ENCODE data around the gene ARHGEF18. TPM values are rescaled to one million over a fixed set of nuclear protein-coding genes. Genes with fewer than 3 reads are reported as not detected.

ARHGEF18 gene
- total and polyA plus RNA-seq, 2 of the 13 experiments (the other 11 are each of a cell fraction or from before 2014, with no cell fraction given), result 4.2 to 17.5 TPM

DNA sequence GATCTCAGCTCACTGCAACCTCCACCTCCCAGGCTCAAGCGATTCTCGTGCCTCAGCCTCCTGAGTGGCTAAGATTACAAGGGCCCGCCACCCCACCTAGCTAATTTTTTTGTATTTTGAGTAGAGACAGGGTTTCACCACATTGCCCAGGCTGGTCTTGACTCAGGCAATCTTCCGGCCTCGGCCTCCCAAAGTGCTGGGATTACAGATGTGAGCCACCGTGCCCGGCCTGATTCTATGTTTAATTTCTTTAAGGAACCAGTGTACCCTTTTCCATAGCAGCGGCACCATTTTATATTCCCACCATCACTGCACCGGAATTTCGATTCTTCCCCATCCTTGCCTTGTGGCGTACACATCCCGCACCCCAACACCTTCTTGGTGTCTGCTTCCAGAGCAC is 36.8 kb upstream of the ARHGEF18 start:
- intact Hi-C loops (cut with micrococcal nuclease; ENCODE audit: unreplicated experiment), result no loop called here
- ATAC-seq (no peak), DNase-seq (ENCODE audit: low spot score) (no peak), FAIRE-seq (no peak)
- Histone ChIP-seq H3K27ac (ENCODE audit: extremely low read length, insufficient read depth, low read length) (no peak overlapping the region), H4K20me1 (ENCODE audit: insufficient read depth, low read length) (no peaks in the 10 kb centered on the region), H3K27me3 (ENCODE audit: control insufficient read depth in 1 of 2, insufficient read depth in 2 of 2, low read length in 2 of 2) (no peaks in the 10 kb centered on the region; a peak in 1 of 5 replicates), H2AFZ (ENCODE audit: low read length) (no peak overlapping the region), H3K79me2 (ENCODE audit: insufficient read depth, low read length) (no peaks in the 10 kb centered on the region), H3K36me3 (replicated peaks in 1 of 2; ENCODE audit: control insufficient read depth in 1 of 2, insufficient read depth in 2 of 2, low read length in 2 of 2) (no peaks in the 10 kb centered on the region), H3K9me3 (ENCODE audit: low read length) (no peaks in the 10 kb centered on the region), H3K4me2 (ENCODE audit: low read depth, low read length) (no peak overlapping the region), H3K4me3 (replicated peaks in 1 of 3; ENCODE audit: insufficient read depth in 1 of 3, low read depth in 2 of 3, low read length in 3 of 3) (no peak overlapping the region), H3K9ac (ENCODE audit: insufficient read depth, low read depth, low read length) (no peak overlapping the region), H3K4me1 (ENCODE audit: insufficient read depth, low read length) (no peaks in the 10 kb centered on the region)
- in situ Hi-C loops (cut with HindIII; ENCODE audit: extremely low pct_ligation_motif_present, low pct_unique_long_range_greater_than_20kb), result no loop called here
- BruUV-seq (replicated peaks), result no TSS peak
- ChIA-PET POLR2A (no interaction called here), CTCF (ENCODE audit: low intra/inter-chr PET ratio, low total read pairs) (no interaction called here)
- 82% methylated on average over 12 of the region's 12 CpGs for WGBS (ENCODE audit: low lambda C conversion rate)
- TF ChIP-seq RBM39 (IDR thresholded peaks at IDR 0.05; ENCODE audit: low read depth, low read length, poor library complexity, severe bottlenecking) (no peak), ZNF572 (CRISPR knock-in tag; IDR thresholded peaks at IDR 0.05) (no peak), GATAD1 (CRISPR knock-in tag; IDR thresholded peaks at IDR 0.05) (no peak), RFX5 (IDR thresholded peaks at IDR 0.05; ENCODE audit: low read depth, low read length) (no peak), RXRA (CRISPR knock-in tag; IDR thresholded peaks at IDR 0.05) (no peak), POLR2AphosphoS2 (IDR thresholded peaks at IDR 0.05; ENCODE audit: low read depth, low read length) (no peak), ZNF678 (CRISPR knock-in tag; IDR thresholded peaks at IDR 0.05) (no peak), MIER2 (CRISPR knock-in tag; IDR thresholded peaks at IDR 0.05) (no peak)
- TF ChIP-seq, protein P1, sequence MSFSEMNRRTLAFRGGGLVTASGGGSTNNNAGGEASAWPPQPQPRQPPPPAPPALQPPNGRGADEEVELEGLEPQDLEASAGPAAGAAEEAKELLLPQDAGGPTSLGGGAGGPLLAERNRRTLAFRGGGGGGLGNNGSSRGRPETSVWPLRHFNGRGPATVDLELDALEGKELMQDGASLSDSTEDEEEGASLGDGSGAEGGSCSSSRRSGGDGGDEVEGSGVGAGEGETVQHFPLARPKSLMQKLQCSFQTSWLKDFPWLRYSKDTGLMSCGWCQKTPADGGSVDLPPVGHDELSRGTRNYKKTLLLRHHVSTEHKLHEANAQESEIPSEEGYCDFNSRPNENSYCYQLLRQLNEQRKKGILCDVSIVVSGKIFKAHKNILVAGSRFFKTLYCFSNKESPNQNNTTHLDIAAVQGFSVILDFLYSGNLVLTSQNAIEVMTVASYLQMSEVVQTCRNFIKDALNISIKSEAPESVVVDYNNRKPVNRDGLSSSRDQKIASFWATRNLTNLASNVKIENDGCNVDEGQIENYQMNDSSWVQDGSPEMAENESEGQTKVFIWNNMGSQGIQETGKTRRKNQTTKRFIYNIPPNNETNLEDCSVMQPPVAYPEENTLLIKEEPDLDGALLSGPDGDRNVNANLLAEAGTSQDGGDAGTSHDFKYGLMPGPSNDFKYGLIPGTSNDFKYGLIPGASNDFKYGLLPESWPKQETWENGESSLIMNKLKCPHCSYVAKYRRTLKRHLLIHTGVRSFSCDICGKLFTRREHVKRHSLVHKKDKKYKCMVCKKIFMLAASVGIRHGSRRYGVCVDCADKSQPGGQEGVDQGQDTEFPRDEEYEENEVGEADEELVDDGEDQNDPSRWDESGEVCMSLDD (CRISPR knock-in tag; IDR thresholded peaks at IDR 0.05; ENCODE audit: borderline replicate concordance), result no peak
- TF ChIP-seq, protein P2, sequence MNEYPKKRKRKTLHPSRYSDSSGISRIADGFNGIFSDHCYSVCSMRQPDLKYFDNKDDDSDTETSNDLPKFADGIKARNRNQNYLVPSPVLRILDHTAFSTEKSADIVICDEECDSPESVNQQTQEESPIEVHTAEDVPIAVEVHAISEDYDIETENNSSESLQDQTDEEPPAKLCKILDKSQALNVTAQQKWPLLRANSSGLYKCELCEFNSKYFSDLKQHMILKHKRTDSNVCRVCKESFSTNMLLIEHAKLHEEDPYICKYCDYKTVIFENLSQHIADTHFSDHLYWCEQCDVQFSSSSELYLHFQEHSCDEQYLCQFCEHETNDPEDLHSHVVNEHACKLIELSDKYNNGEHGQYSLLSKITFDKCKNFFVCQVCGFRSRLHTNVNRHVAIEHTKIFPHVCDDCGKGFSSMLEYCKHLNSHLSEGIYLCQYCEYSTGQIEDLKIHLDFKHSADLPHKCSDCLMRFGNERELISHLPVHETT (CRISPR knock-in tag; conservative IDR thresholded peaks at IDR 0.05), result no peak
- TF ChIP-seq, protein P3, sequence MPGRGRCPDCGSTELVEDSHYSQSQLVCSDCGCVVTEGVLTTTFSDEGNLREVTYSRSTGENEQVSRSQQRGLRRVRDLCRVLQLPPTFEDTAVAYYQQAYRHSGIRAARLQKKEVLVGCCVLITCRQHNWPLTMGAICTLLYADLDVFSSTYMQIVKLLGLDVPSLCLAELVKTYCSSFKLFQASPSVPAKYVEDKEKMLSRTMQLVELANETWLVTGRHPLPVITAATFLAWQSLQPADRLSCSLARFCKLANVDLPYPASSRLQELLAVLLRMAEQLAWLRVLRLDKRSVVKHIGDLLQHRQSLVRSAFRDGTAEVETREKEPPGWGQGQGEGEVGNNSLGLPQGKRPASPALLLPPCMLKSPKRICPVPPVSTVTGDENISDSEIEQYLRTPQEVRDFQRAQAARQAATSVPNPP (CRISPR knock-in tag; IDR thresholded peaks at IDR 0.05), result no peak

Data from HepG2 (cell line).